ENCODE data around the gene NYAP2.

The NYAP2 gene

DNA sequence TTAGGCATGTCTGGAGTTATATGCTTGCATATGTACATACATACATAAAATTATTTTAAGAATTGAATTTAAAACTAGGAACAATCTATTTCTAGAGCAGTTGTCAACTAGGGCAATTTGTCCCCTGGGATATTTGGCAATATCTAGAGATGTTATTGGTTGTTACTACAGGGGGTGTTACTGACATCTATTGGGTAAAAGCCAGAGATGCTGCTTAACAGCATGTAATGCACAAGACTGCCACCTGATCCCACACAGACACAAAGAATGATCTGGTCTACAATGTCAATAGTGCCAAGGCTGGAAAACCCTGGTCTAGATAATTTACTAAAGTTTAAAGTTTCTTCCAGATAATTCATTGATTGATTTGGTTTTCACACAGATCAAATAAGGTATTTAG is 185.3 kb downstream of the NYAP2 start:
- TF ChIP-seq EGR1 (IDR thresholded peaks at IDR 0.05) (no peak), CREB1 (IDR thresholded peaks at IDR 0.05; ENCODE audit: low read depth) (no peak), EP300 (IDR thresholded peaks at IDR 0.05; ENCODE audit: borderline replicate concordance) (no peak), RAD21 (IDR thresholded peaks at IDR 0.05; ENCODE audit: low read depth) (no peak), YY1 (IDR thresholded peaks at IDR 0.05; ENCODE audit: low read depth) (no peak), TAF1 (IDR thresholded peaks at IDR 0.05; ENCODE audit: low read depth) (no peak), FOXM1 (IDR thresholded peaks at IDR 0.05; ENCODE audit: borderline replicate concordance, low read depth) (no peak), TCF12 (IDR thresholded peaks at IDR 0.05; ENCODE audit: low read depth) (no peak), TEAD4 (IDR thresholded peaks at IDR 0.05) (no peak), ZBTB7A (IDR thresholded peaks at IDR 0.05; ENCODE audit: low read depth) (no peak)
- TF ChIP-seq, protein P1, sequence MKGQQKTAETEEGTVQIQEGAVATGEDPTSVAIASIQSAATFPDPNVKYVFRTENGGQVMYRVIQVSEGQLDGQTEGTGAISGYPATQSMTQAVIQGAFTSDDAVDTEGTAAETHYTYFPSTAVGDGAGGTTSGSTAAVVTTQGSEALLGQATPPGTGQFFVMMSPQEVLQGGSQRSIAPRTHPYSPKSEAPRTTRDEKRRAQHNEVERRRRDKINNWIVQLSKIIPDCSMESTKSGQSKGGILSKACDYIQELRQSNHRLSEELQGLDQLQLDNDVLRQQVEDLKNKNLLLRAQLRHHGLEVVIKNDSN (IDR thresholded peaks at IDR 0.05) = no peak
- TF ChIP-seq, protein P2, sequence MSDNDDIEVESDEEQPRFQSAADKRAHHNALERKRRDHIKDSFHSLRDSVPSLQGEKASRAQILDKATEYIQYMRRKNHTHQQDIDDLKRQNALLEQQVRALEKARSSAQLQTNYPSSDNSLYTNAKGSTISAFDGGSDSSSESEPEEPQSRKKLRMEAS (IDR thresholded peaks at IDR 0.05) = no peak
- TF ChIP-seq, protein P3, sequence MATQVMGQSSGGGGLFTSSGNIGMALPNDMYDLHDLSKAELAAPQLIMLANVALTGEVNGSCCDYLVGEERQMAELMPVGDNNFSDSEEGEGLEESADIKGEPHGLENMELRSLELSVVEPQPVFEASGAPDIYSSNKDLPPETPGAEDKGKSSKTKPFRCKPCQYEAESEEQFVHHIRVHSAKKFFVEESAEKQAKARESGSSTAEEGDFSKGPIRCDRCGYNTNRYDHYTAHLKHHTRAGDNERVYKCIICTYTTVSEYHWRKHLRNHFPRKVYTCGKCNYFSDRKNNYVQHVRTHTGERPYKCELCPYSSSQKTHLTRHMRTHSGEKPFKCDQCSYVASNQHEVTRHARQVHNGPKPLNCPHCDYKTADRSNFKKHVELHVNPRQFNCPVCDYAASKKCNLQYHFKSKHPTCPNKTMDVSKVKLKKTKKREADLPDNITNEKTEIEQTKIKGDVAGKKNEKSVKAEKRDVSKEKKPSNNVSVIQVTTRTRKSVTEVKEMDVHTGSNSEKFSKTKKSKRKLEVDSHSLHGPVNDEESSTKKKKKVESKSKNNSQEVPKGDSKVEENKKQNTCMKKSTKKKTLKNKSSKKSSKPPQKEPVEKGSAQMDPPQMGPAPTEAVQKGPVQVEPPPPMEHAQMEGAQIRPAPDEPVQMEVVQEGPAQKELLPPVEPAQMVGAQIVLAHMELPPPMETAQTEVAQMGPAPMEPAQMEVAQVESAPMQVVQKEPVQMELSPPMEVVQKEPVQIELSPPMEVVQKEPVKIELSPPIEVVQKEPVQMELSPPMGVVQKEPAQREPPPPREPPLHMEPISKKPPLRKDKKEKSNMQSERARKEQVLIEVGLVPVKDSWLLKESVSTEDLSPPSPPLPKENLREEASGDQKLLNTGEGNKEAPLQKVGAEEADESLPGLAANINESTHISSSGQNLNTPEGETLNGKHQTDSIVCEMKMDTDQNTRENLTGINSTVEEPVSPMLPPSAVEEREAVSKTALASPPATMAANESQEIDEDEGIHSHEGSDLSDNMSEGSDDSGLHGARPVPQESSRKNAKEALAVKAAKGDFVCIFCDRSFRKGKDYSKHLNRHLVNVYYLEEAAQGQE (IDR thresholded peaks at IDR 0.05; ENCODE audit: low read depth) = no peak

DNA sequence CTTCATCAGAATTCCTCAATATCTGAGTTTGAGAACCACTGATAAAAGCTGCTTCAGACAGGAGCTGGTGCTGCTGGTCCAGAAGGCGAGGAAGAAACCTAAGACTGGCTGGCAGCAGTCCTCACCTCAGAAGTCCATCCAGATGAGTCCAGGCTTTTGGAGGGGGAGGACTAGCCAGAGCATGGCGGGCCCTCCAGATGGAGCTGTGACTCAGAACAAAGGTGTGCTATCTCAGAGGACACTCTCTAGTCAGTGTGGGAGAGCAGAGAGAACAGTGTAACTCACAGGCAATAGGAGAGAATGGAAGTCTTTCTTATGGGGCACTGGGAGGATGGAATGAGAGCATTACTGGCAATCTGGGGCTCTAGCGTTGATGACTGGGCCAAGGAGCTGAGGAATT is 191.4 kb downstream of the NYAP2 start:
- TF ChIP-seq NFIC (IDR thresholded peaks at IDR 0.05) (no peak), EP300 (IDR thresholded peaks at IDR 0.05; ENCODE audit: borderline replicate concordance) (no peak), TCF12 (IDR thresholded peaks at IDR 0.05; ENCODE audit: low read depth) (no peak), TAF1 (IDR thresholded peaks at IDR 0.05; ENCODE audit: low read depth) (no peak), FOXM1 (IDR thresholded peaks at IDR 0.05; ENCODE audit: borderline replicate concordance, low read depth) (no peak), TEAD4 (IDR thresholded peaks at IDR 0.05) (no peak)
- TF ChIP-seq, protein P2 (IDR thresholded peaks at IDR 0.05) = no peak
- TF ChIP-seq, protein P3 (IDR thresholded peaks at IDR 0.05; ENCODE audit: low read depth) = no peak

DNA sequence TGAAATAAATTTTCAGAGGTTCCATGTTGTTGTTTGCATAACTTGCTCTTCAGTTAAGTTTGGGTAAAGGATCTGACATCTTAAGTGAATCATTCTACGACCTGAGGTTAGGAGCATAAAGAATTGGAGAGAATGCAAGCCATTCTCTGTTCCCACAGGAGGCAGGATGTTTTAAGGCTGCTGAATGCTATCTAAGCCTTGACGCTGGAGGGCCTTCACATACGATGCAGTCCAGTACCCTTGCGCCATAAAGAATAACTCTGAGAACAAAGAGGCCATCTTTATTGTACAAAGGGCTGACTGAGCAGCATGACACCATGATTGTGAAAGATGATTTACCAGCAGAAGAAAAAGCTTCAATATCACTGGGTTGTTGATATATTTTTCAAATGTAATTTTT is 198.4 kb downstream of the NYAP2 start:
- no peak for TF ChIP-seq TEAD4 (IDR thresholded peaks at IDR 0.05)
- no peak for TF ChIP-seq EGR1 (IDR thresholded peaks at IDR 0.05)
- TF ChIP-seq, protein P1 (IDR thresholded peaks at IDR 0.05) = no peak
- TF ChIP-seq NFIC (IDR thresholded peaks at IDR 0.05) = no peak
- TF ChIP-seq, protein P3 (IDR thresholded peaks at IDR 0.05; ENCODE audit: low read depth) = no peak
- TF ChIP-seq EP300 (IDR thresholded peaks at IDR 0.05; ENCODE audit: borderline replicate concordance) = no peak
- no peak for TF ChIP-seq YY1 (IDR thresholded peaks at IDR 0.05; ENCODE audit: low read depth)
- no peak for TF ChIP-seq FOXM1 (IDR thresholded peaks at IDR 0.05; ENCODE audit: borderline replicate concordance, low read depth)
- no peak for TF ChIP-seq CEBPB (IDR thresholded peaks at IDR 0.05)
- no peak for TF ChIP-seq TAF1 (IDR thresholded peaks at IDR 0.05; ENCODE audit: low read depth)
- no peak for TF ChIP-seq CREB1 (IDR thresholded peaks at IDR 0.05; ENCODE audit: low read depth)
- TF ChIP-seq, protein P2 (IDR thresholded peaks at IDR 0.05) = no peak
- no peak for TF ChIP-seq ZBTB7A (IDR thresholded peaks at IDR 0.05; ENCODE audit: low read depth)
- no peak for TF ChIP-seq RAD21 (IDR thresholded peaks at IDR 0.05; ENCODE audit: low read depth)
- TF ChIP-seq TCF12 (IDR thresholded peaks at IDR 0.05; ENCODE audit: low read depth) = no peak

DNA sequence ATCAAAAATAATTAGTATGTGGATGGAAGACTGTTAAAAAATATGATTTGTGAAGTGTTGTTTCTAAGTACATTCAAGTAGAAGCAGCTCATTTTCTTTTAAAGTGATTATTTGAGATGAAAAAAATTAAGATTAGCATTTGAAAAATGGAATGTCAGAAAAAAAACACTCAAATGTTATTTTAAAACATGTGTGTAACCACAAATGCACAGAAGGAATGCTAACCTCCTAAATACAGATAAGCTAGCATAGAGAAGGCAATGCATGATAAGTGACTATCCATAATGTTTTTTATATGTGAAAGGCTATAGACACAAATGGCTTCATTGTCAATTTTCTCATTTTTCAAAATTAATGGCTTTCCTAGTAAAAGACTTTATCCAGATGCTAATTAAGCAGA is 198.9 kb downstream of the NYAP2 start:
- TF ChIP-seq EP300 (IDR thresholded peaks at IDR 0.05; ENCODE audit: borderline replicate concordance) (no peak), YY1 (IDR thresholded peaks at IDR 0.05; ENCODE audit: low read depth) (no peak), RAD21 (IDR thresholded peaks at IDR 0.05; ENCODE audit: low read depth) (no peak), ZBTB7A (IDR thresholded peaks at IDR 0.05; ENCODE audit: low read depth) (no peak), TEAD4 (IDR thresholded peaks at IDR 0.05) (no peak), EGR1 (IDR thresholded peaks at IDR 0.05) (no peak), CREB1 (IDR thresholded peaks at IDR 0.05; ENCODE audit: low read depth) (no peak), FOXM1 (IDR thresholded peaks at IDR 0.05; ENCODE audit: borderline replicate concordance, low read depth) (no peak), NFIC (IDR thresholded peaks at IDR 0.05) (no peak), TCF12 (IDR thresholded peaks at IDR 0.05; ENCODE audit: low read depth) (no peak)
- TF ChIP-seq, protein P1 (IDR thresholded peaks at IDR 0.05) = no peak
- TF ChIP-seq, protein P3 (IDR thresholded peaks at IDR 0.05; ENCODE audit: low read depth) = no peak

Data from Ishikawa (cell line).